ENCODE data around the gene TLE3.

TLE3 gene

DNA sequence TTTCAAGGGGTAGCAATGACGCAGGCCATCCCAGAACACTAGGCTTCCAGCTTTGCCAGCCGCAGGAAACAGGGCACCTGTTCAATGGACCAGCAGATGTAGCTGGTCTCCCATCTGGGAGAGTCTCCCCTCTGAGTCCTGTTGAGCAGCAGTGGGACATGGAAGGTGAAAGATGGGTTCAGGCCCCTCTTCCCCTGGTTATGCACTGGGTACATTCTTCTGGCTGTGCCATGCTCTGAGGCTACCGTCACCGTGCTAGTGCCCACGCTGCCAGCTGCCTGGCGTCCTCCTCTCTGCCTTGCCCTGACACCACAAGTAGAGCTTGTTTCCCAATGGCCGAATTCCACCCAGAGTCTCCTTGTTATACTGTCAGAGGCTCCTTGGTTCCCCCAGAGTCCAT is 63.1 kb downstream of the TLE3 start:
- no peak for DNase-seq (ENCODE audit: extremely low read depth in 1 of 2, low read depth in 1 of 2)

DNA sequence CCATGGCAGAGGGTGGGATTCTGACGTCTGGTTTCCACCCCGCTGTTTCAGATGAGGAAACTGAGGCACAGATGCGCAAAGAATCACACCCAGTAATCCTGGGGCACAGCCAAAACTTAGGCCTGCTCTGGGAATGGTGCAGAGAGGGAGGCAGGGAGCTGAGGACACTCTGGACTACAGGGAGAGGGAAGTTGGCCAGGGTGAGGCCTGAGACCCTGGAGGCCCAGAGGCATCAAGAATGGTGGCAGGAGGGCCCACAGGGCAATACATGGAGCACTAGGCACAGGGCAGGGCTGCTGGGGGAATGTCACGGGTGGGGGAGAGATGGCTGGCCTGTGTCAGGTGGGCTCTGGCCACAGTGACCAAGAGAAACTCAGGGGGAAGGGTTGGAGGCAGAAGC is 63.6 kb downstream of the TLE3 start:
- no peak for DNase-seq (ENCODE audit: extremely low read depth in 1 of 2, low read depth in 1 of 2)

DNA sequence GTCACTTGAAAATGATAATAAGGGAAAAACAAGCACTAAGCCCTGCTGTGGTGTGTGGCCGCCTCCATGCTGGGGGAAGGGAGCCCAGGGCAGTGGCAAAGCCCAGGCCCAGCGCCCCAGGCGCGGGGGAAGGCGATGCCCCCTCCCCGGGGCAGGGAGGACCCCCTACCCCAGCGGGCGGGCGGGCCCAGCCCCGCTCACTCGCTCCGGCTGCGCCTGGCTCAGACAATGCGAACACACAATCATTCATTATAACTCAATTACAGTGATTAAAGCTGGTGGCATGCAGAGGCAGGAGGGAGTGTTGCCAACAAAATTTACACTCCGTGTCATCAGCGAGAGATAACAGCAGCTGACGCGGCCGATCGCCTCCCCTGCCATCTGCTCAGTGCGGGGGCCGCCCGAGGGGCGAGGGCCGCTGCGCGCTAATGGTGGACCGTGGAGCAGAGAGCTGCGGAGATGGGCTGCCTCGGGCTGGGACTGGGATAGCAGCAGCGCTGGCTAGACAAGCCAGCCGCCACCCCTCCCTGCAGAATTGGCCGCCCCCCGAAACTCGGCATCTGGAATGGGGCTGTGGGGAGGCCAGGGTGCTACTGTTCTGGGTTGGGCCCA is 64.1 kb downstream of the TLE3 start:
- no peak for DNase-seq (ENCODE audit: extremely low read depth in 1 of 2, low read depth in 1 of 2)

DNA sequence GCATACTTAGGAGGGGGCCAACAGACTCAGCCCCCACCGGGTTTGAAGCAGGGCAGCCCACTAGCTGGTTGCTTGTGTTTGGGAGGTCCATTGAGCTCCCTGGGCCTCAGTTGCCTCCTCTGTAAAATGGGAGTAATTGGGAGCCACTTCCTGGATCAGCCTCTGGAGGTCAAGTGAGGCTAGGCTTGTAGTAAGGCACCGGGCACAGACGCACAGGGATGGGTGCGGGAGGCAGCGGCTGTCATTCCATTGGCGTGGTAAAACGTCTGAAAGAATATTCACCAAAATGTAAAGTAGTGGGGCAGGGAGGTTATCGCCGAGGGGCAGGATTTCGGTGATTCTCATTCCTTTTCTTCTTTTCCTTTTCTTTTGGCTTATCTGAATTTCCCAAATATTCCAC is 64.6 kb downstream of the TLE3 start:
- no peak for DNase-seq (ENCODE audit: extremely low read depth in 1 of 2, low read depth in 1 of 2)

DNA sequence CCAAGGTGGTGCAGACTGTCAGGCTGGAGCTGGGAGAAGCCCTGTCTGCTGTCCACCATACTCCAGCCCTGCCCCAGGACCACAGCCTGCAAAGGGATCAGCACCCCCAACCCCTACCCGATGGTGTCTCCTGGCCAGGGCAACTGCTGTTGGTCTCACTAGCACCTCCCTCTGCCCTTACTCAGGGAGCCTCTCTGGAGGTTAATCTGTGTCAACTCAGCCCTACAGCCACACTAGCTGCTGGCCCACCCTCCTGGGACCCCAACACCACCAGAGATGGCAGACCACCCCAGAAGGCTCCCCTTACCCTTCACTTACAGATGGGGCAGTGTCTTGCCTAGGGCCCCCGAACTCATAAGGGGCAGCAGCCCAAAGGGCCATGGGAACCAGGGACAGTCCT is 65.2 kb downstream of the TLE3 start:
- DNase-seq (ENCODE audit: extremely low read depth in 1 of 2, low read depth in 1 of 2), result no peak

DNA sequence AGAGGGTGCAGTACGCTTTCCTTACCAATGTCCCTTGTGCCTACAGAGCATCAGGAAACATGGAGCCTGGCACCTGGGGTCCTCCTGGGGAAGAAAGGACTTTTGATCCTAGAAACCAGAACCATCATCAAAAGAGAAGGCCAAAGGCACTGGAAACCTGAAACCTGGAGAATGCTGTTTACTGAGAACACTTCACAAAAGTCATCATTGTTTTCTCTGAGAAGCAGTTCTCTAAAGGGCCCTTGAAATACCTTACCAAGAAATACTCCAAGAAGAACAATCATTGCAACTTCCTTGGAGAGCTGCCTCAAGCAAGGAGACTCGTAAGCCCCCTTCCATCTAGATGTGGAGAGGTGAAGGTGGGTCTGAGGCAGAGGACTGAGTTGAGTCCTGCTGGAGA is 66.0 kb downstream of the TLE3 start:
- DNase-seq (ENCODE audit: extremely low read depth in 1 of 2, low read depth in 1 of 2), result no peak

DNA sequence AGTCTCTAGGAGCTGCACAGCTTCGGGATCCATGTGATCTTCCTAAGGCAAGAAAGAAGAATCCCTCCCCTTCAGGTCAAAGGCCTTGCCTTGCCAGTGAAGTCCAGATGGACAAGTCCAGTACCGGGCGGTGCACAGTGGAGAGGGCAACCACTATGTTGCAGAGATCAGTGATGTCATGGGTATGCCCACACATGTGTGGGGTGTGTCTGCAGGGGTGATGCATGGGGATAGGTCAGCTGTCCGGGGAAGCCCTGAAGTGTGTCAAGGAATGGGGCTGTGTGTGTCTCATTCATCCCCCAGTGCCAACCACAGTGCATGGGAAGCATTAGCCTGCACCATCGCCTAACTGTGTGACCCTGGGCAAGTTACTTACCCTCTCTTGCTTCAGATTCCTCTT is 66.5 kb downstream of the TLE3 start:
- DNase-seq (ENCODE audit: extremely low read depth in 1 of 2, low read depth in 1 of 2), result no peak

DNA sequence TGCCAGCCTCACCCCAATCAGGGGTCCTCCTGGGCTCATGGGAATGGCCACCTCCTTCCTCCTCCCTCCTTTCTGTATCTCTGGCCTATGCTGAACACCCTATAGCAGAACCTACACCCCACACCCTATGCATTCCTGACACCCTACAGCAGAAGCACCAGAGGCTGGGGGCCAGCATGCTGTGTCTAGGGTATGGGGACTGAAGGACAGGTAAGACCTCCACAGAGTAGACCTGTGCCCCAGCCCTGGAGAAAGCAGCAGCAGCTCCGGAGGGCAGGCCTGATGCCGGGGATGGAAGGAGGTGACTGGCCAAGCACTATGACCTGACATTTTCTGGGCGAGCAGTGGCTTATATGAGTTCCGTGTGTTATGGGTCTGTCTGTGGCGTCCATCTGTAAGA is 66.9 kb downstream of the TLE3 start:
- DNase-seq (ENCODE audit: extremely low read depth in 1 of 2, low read depth in 1 of 2), result no peak

DNA sequence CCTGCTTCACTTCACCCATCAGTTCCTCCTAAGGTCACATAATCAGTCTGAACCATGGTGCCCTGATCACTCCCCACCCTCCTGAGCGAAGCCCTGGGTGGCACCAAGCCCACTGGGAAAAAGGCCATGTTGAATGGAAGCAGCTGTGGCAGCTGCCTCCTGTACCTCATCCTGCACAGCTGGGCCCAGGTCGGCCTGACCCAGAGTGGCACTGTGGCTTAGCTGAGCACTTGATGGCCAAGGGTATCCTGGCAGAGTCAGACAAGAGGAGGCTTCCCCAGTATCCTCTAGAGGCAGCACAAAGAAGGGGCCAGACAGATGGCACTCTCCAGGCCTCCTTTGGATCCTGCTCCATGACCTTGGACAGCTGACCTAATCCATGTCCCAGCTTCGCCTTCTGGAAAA is 68.4 kb downstream of the TLE3 start:
- DNase-seq (ENCODE audit: extremely low read depth in 1 of 2, low read depth in 1 of 2), result no peak

DNA sequence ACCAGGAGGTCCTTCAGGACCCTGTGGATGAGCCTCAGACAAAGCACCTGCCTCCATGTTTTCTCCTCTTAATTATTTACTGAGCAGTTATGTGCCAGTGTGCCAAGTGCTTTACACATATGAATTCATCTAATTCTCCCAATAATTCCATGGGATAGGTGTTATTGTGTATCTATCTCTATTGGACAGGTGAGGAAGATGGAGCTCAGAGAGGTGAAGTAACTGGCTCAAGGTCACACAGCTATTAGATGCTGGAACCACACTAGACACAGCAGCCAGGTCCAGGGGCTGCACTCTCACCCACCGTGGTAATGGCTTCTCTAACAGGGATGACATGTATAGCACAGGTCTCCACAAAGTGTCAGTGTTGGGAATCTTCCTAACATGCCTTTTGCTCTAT is 70.2 kb downstream of the TLE3 start:
- no peak for DNase-seq (ENCODE audit: extremely low read depth in 1 of 2, low read depth in 1 of 2)

DNA sequence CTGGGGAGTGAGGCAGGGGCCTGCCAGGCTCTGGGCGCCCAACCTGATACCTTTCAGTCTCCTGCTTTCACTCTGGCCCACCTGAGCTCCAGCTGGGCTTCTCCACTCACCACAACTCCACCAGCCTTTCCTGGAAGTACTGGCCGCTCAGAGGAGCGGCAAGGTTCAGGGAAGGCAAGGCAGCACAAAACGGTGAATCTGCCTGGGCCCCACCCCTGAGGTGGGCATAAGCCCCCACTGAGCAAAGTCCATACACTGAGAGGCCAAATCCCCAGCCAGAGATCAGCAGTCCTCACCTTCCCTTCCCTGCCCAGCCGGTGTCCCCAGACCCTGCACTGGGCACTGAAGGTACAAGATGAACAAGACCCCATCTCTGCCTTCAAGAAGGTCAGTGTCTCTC is 70.7 kb downstream of the TLE3 start:
- DNase-seq (ENCODE audit: extremely low read depth in 1 of 2, low read depth in 1 of 2), result no peak

DNA sequence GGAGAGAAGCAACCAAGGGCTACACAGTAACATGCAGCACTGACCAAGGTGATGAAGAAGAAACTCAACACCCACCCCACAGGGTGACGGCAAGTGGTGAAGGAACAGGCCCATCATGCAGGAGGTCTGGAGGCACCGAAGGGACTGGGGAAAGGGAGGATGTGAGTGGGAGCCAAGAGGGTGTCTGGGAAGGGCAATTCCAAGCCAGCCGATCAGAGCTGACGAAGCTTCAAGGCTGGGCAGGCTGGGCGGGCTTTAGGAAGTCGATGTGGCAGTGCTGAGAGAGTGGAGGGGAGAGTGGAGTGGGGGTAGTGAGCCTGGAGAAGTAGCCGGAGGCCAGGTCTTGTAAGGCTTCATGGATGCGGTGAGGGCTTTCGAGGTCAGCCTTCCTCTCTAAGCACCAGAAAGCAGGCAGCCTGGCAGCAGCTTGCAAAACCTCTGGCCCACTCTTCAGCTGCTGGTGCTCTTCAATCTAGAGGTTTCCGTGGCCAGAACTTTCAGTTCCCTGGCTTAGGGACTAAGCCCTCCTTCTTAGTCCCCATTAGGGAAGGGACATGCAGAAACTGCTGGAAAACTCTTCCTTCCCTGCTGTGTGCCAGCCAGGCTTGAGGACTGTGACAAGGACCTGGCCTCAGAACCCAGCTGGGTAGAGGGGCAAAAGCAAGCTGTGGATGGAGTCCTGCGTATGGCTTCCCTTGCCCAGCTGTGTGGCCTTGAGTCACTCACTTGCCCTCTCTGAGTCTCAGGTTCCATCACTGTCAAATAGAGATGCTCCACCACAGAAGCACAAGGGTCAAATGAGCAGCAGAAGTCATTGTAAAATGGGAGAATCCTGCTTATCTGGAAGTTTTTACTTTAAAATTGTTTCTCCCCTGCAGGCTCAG is 72.1 kb downstream of the TLE3 start:
- no peak for DNase-seq (ENCODE audit: extremely low read depth in 1 of 2, low read depth in 1 of 2)

DNA sequence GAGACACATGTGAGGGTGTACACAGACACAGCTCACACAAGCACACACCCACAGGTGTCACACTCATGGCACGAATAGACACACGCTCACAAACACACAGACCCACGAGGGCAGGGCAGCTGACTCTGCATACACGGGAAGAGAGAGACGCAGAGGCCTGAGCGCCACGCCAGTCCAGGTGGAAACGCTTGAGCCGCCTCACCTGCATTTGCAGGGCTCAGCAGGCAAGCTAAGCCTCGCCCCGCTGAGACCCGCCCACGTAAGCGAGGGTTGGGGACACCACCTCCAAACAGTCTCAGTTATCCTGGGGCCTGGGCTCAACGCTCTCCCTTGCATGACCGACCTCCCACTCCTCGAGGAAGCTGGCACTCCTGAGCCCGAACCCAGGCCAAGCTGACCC is 73.2 kb downstream of the TLE3 start:
- no peak for DNase-seq (ENCODE audit: extremely low read depth in 1 of 2, low read depth in 1 of 2)

DNA sequence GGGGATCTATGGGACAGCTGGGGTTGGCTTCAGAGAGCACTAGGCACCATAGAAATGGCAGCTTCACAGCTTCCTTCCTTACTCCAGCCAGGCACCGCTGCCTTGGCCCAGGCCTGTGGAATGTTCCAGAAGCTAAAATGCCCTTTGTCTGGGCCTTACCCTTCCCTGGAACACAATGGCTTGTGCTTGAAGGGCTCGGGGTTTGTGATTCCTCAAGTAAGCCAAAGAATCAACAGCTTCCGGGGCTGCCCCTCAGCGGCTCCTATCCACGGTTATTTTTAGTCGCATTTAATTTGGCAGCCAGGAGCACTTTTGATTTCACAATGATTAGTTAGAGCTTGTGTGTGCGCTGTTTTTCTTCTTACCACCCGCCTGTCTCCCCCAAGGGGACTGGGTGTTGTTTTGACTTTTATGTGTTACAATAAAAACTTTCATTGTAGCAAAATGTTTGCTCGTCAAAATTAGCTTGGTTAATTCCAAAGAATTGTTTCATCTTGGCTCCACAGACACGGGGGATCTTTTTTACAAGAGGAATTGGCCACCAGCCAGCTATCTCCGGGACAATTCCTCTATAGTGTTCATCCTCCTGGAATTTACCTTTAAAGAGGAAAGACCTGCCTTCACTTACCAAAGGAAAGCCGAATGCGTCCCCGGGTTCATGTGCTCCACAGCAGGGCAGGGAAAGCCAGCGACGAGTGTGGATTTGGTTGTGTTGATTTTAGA is 73.8 kb downstream of the TLE3 start:
- DNase-seq (ENCODE audit: extremely low read depth in 1 of 2, low read depth in 1 of 2), result no peak

DNA sequence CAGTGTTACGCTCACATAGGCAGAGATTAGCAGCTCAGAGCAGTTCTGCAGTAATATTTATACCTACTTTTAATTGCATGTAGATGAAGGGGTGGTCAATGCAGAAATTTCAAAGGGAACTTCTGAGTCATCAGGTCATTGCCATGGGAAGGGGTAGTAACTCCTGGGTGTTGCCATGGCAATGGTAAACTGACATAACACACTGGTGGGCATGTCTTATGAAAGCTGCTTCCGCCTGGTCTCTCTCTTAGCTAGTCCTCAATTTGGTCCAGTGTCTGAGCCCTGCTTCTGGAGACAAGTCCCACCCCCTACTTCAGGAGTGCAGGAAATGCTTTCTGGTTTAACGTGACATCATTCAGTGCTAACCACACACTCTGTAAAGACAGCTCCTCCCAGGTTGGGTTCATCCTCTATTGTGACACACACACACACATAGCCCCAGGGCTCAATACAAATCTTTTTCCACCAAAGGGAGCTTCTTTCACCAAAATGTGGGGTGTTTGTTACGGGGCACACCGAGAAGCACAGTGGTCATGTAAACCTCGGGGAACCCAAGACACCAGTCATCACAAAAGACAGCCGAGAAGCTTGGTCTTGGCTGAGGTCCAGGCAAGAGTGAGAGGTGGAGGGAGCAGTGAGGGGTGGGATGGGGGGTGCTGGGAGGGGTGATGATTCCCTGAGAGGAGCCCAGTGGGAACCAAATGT is 74.5 kb downstream of the TLE3 start:
- peak; percentile 10 to 43 for DNase-seq (ENCODE audit: extremely low read depth in 1 of 2, low read depth in 1 of 2)

DNA sequence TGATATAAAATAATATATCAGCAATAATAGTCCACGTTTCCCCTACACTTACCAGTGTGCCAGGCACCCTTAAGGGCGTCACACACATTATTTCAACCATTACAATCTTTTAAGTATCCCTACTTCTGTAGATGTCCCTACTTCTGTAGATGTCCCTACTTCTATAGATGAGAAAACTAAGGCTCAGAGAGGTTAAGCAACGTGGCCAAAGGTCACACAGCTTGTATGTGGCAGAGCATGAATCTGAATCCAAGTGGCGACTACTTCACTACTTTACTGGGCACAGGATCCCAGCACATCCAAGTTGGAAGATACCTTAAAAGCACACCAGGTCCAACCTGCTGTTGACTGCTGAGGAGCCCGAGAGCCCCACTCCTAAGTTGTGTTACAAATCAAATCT is 77.5 kb downstream of the TLE3 start:
- DNase-seq (ENCODE audit: extremely low read depth in 1 of 2, low read depth in 1 of 2), result no peak

DNA sequence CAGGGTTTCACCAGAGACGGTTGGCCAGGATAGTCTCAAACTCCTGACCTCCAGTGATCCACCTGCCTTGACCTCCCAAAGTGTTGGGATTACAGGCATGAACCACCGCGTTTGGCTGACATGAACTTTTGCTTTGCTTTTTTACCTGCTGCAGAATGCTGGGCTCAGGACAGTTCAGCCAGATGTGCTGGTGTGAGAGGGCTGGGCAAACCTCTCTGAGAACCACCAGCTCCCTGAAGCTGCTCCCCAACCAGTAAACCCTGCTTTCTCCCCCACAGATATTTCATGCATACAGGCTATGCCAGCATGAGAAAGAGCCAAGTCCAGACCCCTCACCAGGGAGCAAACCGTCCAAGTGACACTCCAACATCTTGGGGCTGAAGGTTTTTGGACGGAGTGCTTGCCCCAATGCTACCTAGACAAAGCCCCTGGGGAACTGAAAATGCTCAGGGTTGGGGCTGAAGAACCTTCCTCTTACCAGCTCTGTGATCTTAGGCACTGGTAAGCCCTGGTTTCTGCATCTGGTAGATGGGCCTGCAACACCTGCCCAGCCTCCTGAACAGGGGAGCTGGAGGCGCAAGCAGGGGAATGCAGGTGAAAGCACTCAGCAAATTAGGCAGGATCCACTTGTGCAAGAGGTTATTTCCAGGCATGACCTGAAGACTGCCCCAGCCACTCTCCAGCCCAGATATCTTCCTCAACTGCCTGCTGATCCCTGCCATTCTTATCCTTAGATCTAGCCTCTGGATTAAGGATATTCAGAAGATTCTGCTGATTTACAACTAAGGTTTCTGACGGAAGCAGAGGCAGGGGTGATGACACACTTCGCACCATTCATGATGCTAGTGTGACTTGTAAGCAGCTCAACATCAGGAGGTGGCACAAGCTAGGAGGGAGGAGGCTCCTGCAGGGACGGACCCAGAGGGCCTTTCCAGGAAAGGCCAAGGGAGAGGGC is 78.8 kb downstream of the TLE3 start:
- DNase-seq (ENCODE audit: extremely low read depth in 1 of 2, low read depth in 1 of 2), result no peak

DNA sequence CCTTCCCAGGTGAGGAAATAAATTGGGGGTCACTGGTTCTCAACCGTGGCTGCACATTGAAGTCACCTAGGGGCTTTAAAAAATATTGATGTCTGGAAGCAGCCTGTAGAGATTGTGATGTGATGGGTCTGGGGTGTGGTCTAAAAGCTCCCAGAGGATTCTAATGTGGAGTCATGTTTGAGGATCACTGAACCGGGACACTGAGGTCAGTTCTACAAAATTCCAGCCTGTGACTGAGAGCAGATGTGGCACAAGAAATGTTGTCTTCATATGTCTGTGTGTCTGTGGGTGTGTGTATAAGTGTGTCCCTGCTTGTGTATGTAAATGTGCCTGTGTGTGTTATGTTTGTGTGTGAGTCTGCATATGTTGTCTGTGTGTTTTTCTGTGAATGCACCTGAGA is 79.9 kb downstream of the TLE3 start:
- DNase-seq (ENCODE audit: extremely low read depth in 1 of 2, low read depth in 1 of 2), result no peak

DNA sequence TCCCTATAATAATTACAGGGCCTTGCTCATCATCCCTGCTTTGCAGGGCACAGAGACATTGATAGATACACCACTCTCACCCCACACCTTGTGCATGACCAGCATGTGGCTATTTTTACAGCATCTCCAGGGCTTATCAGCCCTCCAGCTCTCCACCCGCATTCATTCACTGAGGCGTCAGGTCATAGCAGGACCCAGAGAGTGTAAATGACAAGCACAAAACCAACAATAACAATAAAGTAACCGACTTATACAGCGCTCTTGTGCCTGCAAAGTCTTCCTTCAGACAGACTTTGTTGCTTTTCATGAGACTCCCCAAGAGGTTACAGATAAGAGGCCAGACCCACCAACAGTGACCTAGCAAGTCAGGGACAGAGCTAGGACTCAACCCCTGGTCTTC is 80.7 kb downstream of the TLE3 start:
- DNase-seq (ENCODE audit: extremely low read depth in 1 of 2, low read depth in 1 of 2), result no peak

DNA sequence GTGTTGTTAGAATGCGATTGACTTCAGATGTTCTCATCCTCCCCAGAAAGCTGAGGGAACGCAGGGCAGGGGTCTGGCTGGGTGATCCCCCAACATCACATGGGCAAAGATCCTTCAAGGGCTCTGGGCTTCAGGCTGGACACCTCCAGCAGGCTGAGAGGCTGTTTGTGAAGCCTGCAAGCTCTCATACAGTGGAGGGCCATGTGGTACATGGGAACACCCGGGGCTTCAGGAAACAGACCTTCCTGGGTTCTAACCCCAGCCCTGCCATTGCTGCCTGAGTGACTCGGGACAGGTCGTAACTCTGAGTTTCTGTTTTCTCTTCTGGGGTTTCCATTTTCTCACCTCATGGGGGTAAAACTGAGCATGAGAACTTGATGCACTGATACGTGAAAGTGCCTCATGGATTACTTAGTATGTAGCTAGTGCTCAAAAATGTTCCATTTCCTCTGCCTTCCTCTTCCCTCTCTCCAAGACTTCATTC is 81.2 kb downstream of the TLE3 start:
- DNase-seq (ENCODE audit: extremely low read depth in 1 of 2, low read depth in 1 of 2), result no peak
